ENCODE measurements around the gene SIGLECL1. TPM values are rescaled to one million over a fixed set of nuclear protein-coding genes. Genes with fewer than 3 reads are reported as not detected.
A peak's percentile ranks its signal among the peaks of the same experiment; 100 is the strongest.

Gene SIGLECL1
- total and polyA plus RNA-seq, 9 of the 15 experiments (the other 6 are each of a cell fraction or from before 2014, with no cell fraction given), result not detected

DNA sequence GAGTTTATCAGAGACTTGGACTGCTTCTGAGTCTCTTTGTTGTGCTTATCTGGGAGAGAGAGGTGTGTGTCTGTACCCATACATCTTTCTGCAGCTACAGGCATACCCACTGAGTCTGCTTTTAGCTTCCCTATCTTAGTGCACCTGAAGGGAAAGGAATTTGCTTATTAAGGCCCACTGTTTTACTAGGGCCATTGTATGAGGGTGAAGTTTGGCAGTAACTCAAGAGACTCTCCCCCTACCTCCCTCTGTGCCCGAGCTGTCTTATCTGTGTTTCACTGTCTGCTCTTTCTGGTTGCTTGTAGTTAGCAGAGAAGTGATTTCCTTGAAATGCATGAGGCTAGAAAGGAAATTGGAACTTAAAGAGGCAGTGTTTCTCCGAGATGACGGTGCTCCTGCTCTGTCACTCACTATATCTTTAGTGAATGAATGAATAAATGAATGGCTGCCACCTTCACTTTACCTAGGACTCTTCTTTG lies 26.7 kb upstream of the SIGLECL1 start (continued):
- peak; percentile 92 for TF ChIP-seq SOX6 (IDR thresholded peaks at IDR 0.05)
- TF ChIP-seq CHD1 (IDR thresholded peaks at IDR 0.05; ENCODE audit: low read length), result no peak
- no peak for TF ChIP-seq TCF7L2 (IDR thresholded peaks at IDR 0.05; ENCODE audit: low read depth, low read length)
- TF ChIP-seq PRMT5 (CRISPR knock-in tag; IDR thresholded peaks at IDR 0.05), result no peak
- 0 out of 2 replicates have a peak, but pooled peaks have one; percentile 34 for TF ChIP-seq RNF2 (IDR thresholded peaks at IDR 0.05)
- peak; percentile 94 for TF ChIP-seq CBFA2T2 (conservative IDR thresholded peaks at IDR 0.05)
- peak; percentile 59 for TF ChIP-seq SMAD4 (CRISPR knock-in tag; conservative IDR thresholded peaks at IDR 0.05)
- no peak for TF ChIP-seq CHD2 (IDR thresholded peaks at IDR 0.05; ENCODE audit: low read depth, low read length)
- TF ChIP-seq, protein P1, sequence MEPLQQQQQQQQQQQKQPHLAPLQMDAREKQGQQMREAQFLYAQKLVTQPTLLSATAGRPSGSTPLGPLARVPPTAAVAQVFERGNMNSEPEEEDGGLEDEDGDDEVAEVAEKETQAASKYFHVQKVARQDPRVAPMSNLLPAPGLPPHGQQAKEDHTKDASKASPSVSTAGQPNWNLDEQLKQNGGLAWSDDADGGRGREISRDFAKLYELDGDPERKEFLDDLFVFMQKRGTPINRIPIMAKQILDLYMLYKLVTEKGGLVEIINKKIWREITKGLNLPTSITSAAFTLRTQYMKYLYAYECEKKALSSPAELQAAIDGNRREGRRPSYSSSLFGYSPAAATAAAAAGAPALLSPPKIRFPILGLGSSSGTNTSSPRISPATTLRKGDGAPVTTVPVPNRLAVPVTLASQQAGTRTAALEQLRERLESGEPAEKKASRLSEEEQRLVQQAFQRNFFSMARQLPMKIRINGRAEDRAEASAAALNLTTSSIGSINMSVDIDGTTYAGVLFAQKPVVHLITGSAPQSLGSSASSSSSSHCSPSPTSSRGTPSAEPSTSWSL (CRISPR knock-in tag; IDR thresholded peaks at IDR 0.05; ENCODE audit: borderline replicate concordance), result no peak
- peak; percentile 63; the same call in 1 of the 2 replicates for TF ChIP-seq SMARCE1 (IDR thresholded peaks at IDR 0.05)
- TF ChIP-seq, protein P2, sequence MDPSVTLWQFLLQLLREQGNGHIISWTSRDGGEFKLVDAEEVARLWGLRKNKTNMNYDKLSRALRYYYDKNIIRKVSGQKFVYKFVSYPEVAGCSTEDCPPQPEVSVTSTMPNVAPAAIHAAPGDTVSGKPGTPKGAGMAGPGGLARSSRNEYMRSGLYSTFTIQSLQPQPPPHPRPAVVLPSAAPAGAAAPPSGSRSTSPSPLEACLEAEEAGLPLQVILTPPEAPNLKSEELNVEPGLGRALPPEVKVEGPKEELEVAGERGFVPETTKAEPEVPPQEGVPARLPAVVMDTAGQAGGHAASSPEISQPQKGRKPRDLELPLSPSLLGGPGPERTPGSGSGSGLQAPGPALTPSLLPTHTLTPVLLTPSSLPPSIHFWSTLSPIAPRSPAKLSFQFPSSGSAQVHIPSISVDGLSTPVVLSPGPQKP (CRISPR knock-in tag; IDR thresholded peaks at IDR 0.05), result no peak
- TF ChIP-seq, protein P3, sequence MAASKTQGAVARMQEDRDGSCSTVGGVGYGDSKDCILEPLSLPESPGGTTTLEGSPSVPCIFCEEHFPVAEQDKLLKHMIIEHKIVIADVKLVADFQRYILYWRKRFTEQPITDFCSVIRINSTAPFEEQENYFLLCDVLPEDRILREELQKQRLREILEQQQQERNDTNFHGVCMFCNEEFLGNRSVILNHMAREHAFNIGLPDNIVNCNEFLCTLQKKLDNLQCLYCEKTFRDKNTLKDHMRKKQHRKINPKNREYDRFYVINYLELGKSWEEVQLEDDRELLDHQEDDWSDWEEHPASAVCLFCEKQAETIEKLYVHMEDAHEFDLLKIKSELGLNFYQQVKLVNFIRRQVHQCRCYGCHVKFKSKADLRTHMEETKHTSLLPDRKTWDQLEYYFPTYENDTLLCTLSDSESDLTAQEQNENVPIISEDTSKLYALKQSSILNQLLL (CRISPR knock-in tag; IDR thresholded peaks at IDR 0.05; ENCODE audit: borderline replicate concordance), result no peak
- TF ChIP-seq GTF2E2 (tag; IDR thresholded peaks at IDR 0.05), result no peak
- no peak for TF ChIP-seq ZNF764 (CRISPR knock-in tag; IDR thresholded peaks at IDR 0.05; ENCODE audit: low read depth)
- no peak for TF ChIP-seq ZNF561 (CRISPR knock-in tag; conservative IDR thresholded peaks at IDR 0.05)
- TF ChIP-seq NFXL1 (CRISPR knock-in tag; IDR thresholded peaks at IDR 0.05), result no peak
- TF ChIP-seq, protein P4, sequence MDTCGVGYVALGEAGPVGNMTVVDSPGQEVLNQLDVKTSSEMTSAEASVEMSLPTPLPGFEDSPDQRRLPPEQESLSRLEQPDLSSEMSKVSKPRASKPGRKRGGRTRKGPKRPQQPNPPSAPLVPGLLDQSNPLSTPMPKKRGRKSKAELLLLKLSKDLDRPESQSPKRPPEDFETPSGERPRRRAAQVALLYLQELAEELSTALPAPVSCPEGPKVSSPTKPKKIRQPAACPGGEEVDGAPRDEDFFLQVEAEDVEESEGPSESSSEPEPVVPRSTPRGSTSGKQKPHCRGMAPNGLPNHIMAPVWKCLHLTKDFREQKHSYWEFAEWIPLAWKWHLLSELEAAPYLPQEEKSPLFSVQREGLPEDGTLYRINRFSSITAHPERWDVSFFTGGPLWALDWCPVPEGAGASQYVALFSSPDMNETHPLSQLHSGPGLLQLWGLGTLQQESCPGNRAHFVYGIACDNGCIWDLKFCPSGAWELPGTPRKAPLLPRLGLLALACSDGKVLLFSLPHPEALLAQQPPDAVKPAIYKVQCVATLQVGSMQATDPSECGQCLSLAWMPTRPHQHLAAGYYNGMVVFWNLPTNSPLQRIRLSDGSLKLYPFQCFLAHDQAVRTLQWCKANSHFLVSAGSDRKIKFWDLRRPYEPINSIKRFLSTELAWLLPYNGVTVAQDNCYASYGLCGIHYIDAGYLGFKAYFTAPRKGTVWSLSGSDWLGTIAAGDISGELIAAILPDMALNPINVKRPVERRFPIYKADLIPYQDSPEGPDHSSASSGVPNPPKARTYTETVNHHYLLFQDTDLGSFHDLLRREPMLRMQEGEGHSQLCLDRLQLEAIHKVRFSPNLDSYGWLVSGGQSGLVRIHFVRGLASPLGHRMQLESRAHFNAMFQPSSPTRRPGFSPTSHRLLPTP (IDR thresholded peaks at IDR 0.05; ENCODE audit: borderline replicate concordance, extremely low read depth, insufficient read length), result no peak
- TF ChIP-seq, protein P5, sequence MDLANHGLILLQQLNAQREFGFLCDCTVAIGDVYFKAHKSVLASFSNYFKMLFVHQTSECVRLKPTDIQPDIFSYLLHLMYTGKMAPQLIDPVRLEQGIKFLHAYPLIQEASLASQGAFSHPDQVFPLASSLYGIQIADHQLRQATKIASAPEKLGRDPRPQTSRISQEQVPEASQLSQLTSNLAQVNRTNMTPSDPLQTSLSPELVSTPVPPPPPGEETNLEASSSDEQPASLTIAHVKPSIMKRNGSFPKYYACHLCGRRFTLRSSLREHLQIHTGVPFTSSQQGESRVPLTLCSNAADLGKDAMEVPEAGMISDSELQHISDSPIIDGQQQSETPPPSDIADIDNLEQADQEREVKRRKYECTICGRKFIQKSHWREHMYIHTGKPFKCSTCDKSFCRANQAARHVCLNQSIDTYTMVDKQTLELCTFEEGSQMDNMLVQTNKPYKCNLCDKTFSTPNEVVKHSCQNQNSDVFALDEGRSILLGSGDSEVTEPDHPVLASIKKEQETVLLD (IDR thresholded peaks at IDR 0.05), result 0 out of 2 replicates have a peak, but pooled peaks have one; percentile 32
- TF ChIP-seq SMAD3 (CRISPR knock-in tag; conservative IDR thresholded peaks at IDR 0.05), result no peak
- TF ChIP-seq PRPF4 (IDR thresholded peaks at IDR 0.05; ENCODE audit: insufficient read depth, low read depth, low read length, poor library complexity, severe bottlenecking), result no peak
- no peak for TF ChIP-seq HMG20A (CRISPR knock-in tag; conservative IDR thresholded peaks at IDR 0.05)
